Ascending aorta (tissue), 2 donors: ENCODE results near the gene TMEM132E. TPM values are rescaled to one million over a fixed set of nuclear protein-coding genes. Genes with fewer than 3 reads are reported as not detected.

ENCODE experiments used
- DNase-seq, 2 donors: peaks; one replicate each; pipeline ENCODE4 v3.0.0-alpha.2; 2019; ENCODE audit warnings: low spot score in 2 of 2
- H3K27ac ChIP-seq, 2 donors: fragments of 200-600 bp; sonication (generic); one replicate each; pipeline ENCODE4 v1.5.1; 2016 to 2017; ENCODE audit warnings: mild to moderate bottlenecking in 1 of 2
- H3K27me3 ChIP-seq: fragments of 200-600 bp; sonication (generic); one replicate; pipeline ENCODE4 v1.5.1; 2017
- H3K36me3 ChIP-seq, 2 donors: fragments of 200-600 bp; sonication (generic); one replicate each; pipeline ENCODE4 v1.5.1; 2016
- H3K4me1 ChIP-seq, 2 donors: fragments of 200-600 bp; sonication (generic); one replicate each; pipeline ENCODE4 v1.5.1; 2016 to 2017; ENCODE audit warnings: mild to moderate bottlenecking in 1 of 2
- H3K4me3 ChIP-seq, 2 donors: fragments of 200-600 bp; sonication (generic); one replicate each; pipeline ENCODE4 v1.5.1; 2016 to 2017; ENCODE audit warnings: mild to moderate bottlenecking in 1 of 2
- H3K9me3 ChIP-seq, 2 donors: fragments of 200-600 bp; sonication (generic); one replicate each; pipeline ENCODE4 v1.5.1; 2016
- intact Hi-C: fragments of 100-400 bp; cut with DNase I; formaldehyde crosslinking; loops from one replicate; pipeline ENCODE4 v1.15.1; 2023
- total RNA-seq: library from RNA; depleted of rRNA; stranded (reverse); fragments of >200 nt; gene quantifications from one replicate; pipeline ENCODE4 v1.1.0, GENCODE V29; 2016
- TF ChIP-seq, protein P1 (sequence below), 3 experiments: fragments of 200-600 bp in 2 of 3; fragments of 450-650 bp in 1 of 3; sonication (generic) in 2 of 3; IDR thresholded peaks; one replicate each; pipeline ENCODE4 v1.5.1; 2016 to 2019; ENCODE audit warnings: antibody characterized with exemption in 3 of 3, mild to moderate bottlenecking in 1 of 3, moderate library complexity in 1 of 3

The TMEM132E gene
- total RNA-seq, 1 donor from 2014 or later, result not detected

DNA sequence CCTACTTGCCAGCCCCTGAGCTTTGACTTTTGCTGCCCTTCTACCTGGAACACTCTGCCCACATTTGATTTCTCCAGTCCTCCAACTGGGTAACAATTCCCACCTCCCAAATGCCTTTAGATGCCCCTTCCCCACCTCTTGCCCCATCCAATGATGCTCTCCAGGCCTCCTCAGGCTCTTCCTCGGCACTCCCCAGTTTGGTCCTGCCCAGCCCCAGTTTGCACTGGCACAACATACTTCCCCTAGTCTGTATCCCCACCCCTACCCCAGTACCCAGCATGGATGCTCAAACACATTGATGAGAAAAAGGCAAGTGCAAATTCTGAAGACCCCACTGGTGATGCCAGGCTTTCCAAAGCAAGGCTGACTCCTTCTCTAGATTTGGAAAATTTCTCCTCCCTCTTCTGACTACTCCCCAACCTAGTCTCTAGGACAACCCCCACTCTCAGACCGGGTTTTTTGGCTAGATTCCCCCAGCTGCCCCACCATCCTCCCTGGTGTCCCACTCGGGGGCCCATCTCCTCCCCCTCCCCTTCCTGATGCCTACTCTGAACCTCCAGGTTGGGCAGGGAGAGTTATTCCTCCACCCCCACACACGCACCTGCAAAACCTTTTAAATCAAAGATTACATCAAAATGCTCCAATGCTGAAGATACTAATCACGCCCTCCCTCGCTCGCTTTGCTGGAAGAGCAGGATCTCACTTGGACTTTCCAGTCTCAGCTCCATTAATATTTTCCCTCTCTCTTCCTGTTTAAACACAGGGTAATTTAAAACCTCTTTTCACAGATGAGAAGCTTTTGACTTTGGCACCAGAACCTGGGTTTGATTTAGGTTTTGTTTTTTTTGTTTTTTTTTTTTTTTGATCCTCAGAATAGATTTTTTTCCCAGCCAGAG, 94.9 kb downstream of the TMEM132E start:
- DNase-seq, result no peak
- intact Hi-C loops, result no loop called here
- Histone ChIP-seq H3K4me1 (no peaks in the 10 kb centered on the region), H3K9me3 (no peaks in the 10 kb centered on the region), H3K27me3 (no peaks in the 10 kb centered on the region), H3K4me3 (no peak overlapping the region), H3K27ac (no peak overlapping the region), H3K36me3 (no peaks in the 10 kb centered on the region)
- TF ChIP-seq, protein P1, sequence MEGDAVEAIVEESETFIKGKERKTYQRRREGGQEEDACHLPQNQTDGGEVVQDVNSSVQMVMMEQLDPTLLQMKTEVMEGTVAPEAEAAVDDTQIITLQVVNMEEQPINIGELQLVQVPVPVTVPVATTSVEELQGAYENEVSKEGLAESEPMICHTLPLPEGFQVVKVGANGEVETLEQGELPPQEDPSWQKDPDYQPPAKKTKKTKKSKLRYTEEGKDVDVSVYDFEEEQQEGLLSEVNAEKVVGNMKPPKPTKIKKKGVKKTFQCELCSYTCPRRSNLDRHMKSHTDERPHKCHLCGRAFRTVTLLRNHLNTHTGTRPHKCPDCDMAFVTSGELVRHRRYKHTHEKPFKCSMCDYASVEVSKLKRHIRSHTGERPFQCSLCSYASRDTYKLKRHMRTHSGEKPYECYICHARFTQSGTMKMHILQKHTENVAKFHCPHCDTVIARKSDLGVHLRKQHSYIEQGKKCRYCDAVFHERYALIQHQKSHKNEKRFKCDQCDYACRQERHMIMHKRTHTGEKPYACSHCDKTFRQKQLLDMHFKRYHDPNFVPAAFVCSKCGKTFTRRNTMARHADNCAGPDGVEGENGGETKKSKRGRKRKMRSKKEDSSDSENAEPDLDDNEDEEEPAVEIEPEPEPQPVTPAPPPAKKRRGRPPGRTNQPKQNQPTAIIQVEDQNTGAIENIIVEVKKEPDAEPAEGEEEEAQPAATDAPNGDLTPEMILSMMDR (IDR thresholded peaks at IDR 0.05), result no peak

DNA sequence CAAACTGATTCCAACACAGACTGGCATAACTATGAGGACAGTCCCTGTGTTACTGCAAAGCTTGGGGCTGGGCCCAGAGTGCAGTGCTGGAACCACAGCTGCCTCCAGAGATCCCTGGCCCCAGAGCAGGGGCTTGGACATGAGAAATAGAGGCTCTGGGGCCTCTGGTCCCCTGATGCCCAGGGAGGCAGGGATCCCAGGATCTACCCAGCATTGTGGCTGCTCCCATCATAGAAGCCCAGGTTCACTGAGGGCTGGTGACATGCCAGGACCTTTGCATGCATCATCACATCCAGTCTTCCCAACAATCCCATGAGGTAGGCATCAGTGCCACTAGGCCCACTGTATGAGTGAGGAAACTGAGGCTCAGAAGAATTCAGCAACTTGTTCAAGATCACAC, 95.8 kb downstream of the TMEM132E start:
- Histone ChIP-seq H3K36me3 (no peaks in the 10 kb centered on the region), H3K4me3 (no peak overlapping the region), H3K27me3 (no peaks in the 10 kb centered on the region), H3K27ac (no peak overlapping the region), H3K9me3 (no peaks in the 10 kb centered on the region), H3K4me1 (no peaks in the 10 kb centered on the region)
- intact Hi-C loops, result no loop called here
- TF ChIP-seq, protein P1 (IDR thresholded peaks at IDR 0.05), result no peak
- DNase-seq, result no peak

- intact Hi-C loops, result no loop called here
- H3K9me3 ChIP-seq, result no peaks in the 10 kb centered on the region
- TF ChIP-seq, protein P1 (IDR thresholded peaks at IDR 0.05), result no peak
- H3K27me3 ChIP-seq, result no peaks in the 10 kb centered on the region
- H3K36me3 ChIP-seq, result no peaks in the 10 kb centered on the region
- no peak for DNase-seq
- H3K27ac ChIP-seq, result no peak overlapping the region
- H3K4me1 ChIP-seq, result no peaks in the 10 kb centered on the region
- H3K4me3 ChIP-seq, result no peak overlapping the region
Measured at GRCh38 chr17:34675605-34676004, 96.2 kb downstream of the TMEM132E start.

DNA sequence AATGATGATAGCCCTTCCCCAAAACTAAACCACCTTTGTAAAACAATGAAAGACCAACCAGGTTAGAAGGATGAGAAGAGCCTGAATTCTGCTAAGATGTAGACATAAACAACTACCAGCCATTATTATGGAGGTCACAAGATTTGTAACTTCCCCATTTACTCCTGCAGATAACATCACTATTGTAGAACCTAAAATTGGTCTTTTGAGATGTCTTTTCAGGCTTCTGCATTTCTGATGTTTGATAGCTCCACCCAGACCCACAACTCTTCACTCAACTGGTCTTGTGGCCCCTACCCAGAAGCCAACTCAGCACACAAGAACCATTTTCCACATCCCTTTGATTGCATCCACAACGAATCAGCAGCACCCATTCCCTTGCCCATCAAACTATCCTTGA, 100.8 kb downstream of the TMEM132E start:
- TF ChIP-seq, protein P1 (IDR thresholded peaks at IDR 0.05), result no peak
- H3K9me3 ChIP-seq, result no peaks in the 10 kb centered on the region
- DNase-seq, result no peak
- no peaks in the 10 kb centered on the region for H3K36me3 ChIP-seq
- H3K4me1 ChIP-seq, result no peaks in the 10 kb centered on the region
- H3K4me3 ChIP-seq, result no peak overlapping the region
- intact Hi-C loops, result no loop called here
- no peak overlapping the region for H3K27ac ChIP-seq
- no peaks in the 10 kb centered on the region for H3K27me3 ChIP-seq

DNA sequence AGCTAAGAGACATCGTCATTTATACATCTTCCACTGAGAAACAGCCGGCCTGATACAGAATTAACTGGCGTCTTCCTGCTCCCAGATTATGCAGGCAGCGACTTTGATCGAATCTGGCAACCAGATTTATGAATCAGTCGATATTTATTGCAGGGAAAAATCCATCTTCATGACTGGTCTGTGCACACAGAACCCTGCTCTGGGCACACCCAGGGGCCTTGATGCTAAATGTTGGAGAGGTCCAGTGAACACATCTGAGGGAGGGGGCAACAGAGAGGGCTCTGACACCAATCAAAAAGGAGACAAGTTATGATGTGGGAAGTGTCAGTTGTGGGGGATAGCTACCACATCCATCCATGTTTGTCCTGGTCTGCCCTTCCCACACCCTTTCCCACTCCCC, 102.9 kb downstream of the TMEM132E start:
- TF ChIP-seq, protein P1 (IDR thresholded peaks at IDR 0.05), result no peak
- Histone ChIP-seq H3K4me1 (no peaks in the 10 kb centered on the region), H3K9me3 (no peaks in the 10 kb centered on the region), H3K36me3 (no peaks in the 10 kb centered on the region), H3K4me3 (no peak overlapping the region), H3K27me3 (no peaks in the 10 kb centered on the region), H3K27ac (no peak overlapping the region)
- intact Hi-C loops, result no loop called here
- DNase-seq, result no peak
